Measurements from ENCODE around the gene DPYSL3.

DNA sequence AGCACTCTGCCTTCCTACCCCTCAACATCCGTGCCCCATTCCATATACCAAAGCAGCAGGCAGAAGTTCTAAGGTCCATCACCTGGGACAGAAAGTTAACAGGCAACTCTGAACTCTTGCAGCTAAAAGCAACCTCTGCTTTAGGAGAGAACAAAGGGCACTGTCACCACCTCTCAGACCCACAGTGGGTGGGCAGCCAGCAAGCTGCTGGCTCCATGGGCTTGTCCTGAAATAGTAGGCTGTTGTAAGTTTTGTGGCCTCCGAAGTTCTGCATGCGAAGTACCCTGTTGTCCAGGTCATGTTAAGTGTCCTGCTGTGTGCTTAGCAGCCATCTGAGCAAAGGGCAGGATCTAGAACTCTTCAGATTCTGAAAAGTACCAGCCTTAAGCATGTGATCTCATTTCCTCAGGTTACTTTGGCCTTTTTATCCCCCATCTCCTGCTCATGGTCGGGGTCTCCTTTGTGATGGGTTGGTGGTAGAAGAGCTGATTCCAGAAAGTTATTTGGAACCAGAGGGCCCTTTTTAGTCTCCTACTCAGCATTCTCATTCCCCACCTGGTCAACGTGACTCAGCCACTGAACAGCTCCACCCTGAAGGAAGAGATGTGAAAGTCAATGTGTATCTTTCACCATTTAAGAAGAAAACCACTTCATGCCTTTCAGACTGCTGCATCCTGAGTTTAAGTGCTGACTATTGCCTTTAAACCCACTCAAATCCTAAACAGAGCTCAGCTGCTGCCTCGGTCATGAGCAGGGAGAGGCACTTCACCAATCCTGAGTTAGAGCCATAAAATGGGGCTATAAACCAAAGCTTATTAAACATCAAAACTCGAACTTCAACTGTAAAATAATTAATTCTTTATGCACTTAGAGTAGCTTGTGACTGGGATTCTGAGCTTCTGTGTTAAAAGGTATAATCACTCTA, 121.4 kb downstream of the DPYSL3 start:
- TF ChIP-seq YY1 (IDR thresholded peaks at IDR 0.05; ENCODE audit: insufficient read depth, insufficient read length) (no peak), ZNF274 (IDR thresholded peaks at IDR 0.05; ENCODE audit: low read depth, low read length) (no peak), SUZ12 (IDR thresholded peaks at IDR 0.05; ENCODE audit: extremely low read depth, insufficient read depth, insufficient read length) (no peak)
